ENCODE measurements around the gene LPP. TPM values are rescaled to one million over a fixed set of nuclear protein-coding genes. Genes with fewer than 3 reads are reported as not detected.

LPP gene
- total RNA-seq, 6 donors from 2014 or later: 86.0 to 196 (median 160) TPM

DNA sequence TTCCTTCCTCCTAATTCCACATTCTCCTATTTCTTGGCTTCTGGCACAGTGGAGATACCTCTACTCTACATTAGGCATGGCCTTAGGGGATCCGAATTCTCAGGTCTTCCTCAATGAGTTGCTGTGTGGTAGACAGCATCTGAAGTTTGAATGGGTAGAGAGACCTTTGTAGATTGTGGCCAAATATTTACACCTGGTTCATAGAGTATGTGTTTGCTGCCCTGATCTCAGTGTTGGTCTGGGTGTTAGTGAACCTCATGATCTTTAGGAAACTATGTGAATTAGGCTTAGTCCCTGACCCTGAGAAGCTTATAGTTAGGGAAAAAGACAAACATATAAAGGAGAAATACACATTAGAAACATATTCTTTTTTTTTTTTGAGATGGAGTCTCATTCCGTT is 75.8 kb downstream of the LPP start:
- Histone ChIP-seq H3K4me1 (peaks cover 11 to 28% (median 18%) of the 10 kb centered on the region in 4 donors), H3K27ac (no peak overlapping the region), H3K27me3 (no peaks in the 10 kb centered on the region), H3K9me3 (no peaks in the 10 kb centered on the region), H3K4me3 (no peak overlapping the region), H3K36me3 (peaks cover 0 to 4% (median 0%) of the 10 kb centered on the region in 4 donors)
- ATAC-seq (ENCODE audit: low FRiP score in 2 of 2) (no peak), DNase-seq (no peak)
- WGBS, 2 donors: 97 to 98% methylated on average over 2 of the region's 2 CpGs
- no peak for TF ChIP-seq EP300 (IDR thresholded peaks at IDR 0.05)
- no peak for TF ChIP-seq POLR2A (IDR thresholded peaks at IDR 0.05)
- TF ChIP-seq, protein P1, sequence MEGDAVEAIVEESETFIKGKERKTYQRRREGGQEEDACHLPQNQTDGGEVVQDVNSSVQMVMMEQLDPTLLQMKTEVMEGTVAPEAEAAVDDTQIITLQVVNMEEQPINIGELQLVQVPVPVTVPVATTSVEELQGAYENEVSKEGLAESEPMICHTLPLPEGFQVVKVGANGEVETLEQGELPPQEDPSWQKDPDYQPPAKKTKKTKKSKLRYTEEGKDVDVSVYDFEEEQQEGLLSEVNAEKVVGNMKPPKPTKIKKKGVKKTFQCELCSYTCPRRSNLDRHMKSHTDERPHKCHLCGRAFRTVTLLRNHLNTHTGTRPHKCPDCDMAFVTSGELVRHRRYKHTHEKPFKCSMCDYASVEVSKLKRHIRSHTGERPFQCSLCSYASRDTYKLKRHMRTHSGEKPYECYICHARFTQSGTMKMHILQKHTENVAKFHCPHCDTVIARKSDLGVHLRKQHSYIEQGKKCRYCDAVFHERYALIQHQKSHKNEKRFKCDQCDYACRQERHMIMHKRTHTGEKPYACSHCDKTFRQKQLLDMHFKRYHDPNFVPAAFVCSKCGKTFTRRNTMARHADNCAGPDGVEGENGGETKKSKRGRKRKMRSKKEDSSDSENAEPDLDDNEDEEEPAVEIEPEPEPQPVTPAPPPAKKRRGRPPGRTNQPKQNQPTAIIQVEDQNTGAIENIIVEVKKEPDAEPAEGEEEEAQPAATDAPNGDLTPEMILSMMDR (IDR thresholded peaks at IDR 0.05): no peak
- TF ChIP-seq POLR2AphosphoS5 (IDR thresholded peaks at IDR 0.05): no peak

DNA sequence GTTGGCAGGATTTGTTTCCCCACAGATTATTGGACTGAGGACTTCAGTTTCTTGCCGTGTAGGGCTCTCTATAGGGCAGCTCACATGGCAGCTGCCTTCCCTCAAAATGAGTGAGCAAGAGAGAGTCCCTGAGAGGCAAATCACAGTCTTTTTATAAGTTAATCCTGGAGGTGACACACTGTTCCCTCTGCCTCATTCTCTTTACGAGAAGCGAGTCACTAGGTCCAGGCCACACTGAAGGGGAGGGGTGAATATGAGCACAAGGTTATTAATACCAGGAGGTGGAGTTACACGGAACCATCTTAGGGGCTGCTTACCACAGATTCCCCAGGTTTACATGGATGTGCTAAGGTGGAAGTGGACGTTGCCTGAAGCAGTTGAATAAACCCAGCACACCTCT is 77.0 kb downstream of the LPP start:
- ATAC-seq (ENCODE audit: low FRiP score in 2 of 2) (no peak), DNase-seq (no peak)
- H3K36me3 ChIP-seq: no peaks in the 10 kb centered on the region
- no peak overlapping the region for H3K27ac ChIP-seq
- H3K27me3 ChIP-seq: no peaks in the 10 kb centered on the region
- H3K4me3 ChIP-seq: no peak overlapping the region
- H3K4me1 ChIP-seq: peaks cover 11 to 28% (median 18%) of the 10 kb centered on the region in 4 donors
- 87 to 92% methylated on average over 5 of the region's 5 CpGs for WGBS, 2 donors
- no peak for TF ChIP-seq EP300 (IDR thresholded peaks at IDR 0.05)
- TF ChIP-seq POLR2A (IDR thresholded peaks at IDR 0.05): no peak
- no peak for TF ChIP-seq POLR2AphosphoS5 (IDR thresholded peaks at IDR 0.05)
- TF ChIP-seq, protein P1 (IDR thresholded peaks at IDR 0.05): no peak
- no peaks in the 10 kb centered on the region for H3K9me3 ChIP-seq

DNA sequence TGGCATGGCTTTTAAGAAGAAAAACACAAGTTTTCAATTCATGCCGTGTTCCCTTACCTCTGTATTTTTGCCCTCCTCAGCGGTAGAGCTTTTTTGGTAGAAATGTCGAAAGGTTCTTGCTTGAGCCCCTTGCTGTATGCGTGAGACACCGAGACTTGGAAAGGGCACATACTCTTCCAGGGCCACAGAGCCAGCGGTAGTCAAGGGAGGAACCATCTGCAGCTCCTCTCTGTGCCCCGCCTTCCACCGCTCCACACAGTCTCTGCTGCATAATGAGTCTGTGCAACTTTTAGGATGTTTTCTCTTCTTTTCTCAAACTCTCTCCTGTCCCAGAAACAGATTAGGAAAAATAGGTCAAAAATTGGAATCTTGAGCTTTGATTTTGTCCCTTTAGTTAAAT is 77.5 kb downstream of the LPP start:
- Histone ChIP-seq H3K27me3 (no peaks in the 10 kb centered on the region), H3K36me3 (no peaks in the 10 kb centered on the region), H3K4me3 (no peak overlapping the region), H3K27ac (no peak overlapping the region), H3K4me1 (peaks cover 11 to 28% (median 18%) of the 10 kb centered on the region in 4 donors), H3K9me3 (no peaks in the 10 kb centered on the region)
- TF ChIP-seq POLR2AphosphoS5 (IDR thresholded peaks at IDR 0.05) (no peak), POLR2A (IDR thresholded peaks at IDR 0.05) (no peak), EP300 (IDR thresholded peaks at IDR 0.05) (no peak)
- TF ChIP-seq, protein P1 (IDR thresholded peaks at IDR 0.05): no peak
- WGBS, 2 donors: 90 to 91% methylated on average over 8 of the region's 8 CpGs
- ATAC-seq (ENCODE audit: low FRiP score in 2 of 2) (no peak), DNase-seq (no peak)

DNA sequence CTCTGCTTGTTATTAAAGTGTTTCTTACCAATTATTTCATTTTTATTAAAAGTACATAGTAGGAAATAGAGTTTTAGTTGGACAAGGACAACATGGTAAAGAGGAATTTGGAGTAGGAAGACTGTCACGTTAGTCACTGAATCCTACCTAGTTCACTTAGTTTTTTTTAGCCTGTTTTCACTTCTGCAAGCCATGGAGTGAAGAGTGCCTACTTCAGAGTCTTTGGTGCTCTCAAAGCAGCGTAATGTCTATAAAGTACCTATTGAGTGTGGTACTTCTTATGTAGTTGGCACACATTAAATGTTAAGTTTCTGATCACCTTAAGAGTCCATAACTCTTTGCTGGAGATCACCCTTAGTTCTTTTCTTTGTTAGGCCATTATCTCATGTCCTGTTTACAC is 78.7 kb downstream of the LPP start:
- ATAC-seq (ENCODE audit: low FRiP score in 2 of 2) (peak; percentile 11 to 28), DNase-seq (no peak)
- H3K4me3 ChIP-seq: no peak overlapping the region
- H3K9me3 ChIP-seq: no peaks in the 10 kb centered on the region
- H3K27ac ChIP-seq: no peak overlapping the region
- peak in 2 of 4 donors; percentile 7 to 81 for TF ChIP-seq EP300 (IDR thresholded peaks at IDR 0.05)
- TF ChIP-seq POLR2AphosphoS5 (IDR thresholded peaks at IDR 0.05): no peak
- no peaks in the 10 kb centered on the region for H3K36me3 ChIP-seq
- H3K4me1 ChIP-seq: peaks cover 11 to 28% (median 18%) of the 10 kb centered on the region in 4 donors
- no peaks in the 10 kb centered on the region for H3K27me3 ChIP-seq
- WGBS, 2 donors: 67 to 72% methylated on average over 2 of the region's 2 CpGs

DNA sequence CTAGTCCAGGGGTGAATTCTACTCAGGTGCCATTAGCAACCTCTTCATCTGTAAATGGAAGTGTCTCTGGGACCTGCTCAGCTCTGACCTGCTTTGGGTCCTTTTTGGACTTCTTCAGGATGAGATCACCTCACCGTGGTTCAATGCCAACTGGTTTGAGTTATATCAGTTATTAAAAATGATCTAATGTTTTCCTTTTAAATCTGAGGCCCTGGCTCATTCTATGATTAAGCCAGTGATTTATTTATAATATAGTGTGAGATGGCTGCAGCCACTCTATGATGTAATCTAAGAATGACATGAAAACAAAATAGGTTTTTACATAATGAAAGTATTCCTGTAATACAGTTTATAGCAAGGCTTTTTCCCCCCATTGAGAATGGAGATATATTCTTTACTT is 79.4 kb downstream of the LPP start:
- 52 to 67% methylated on average over 1 of the region's 1 CpG for WGBS, 2 donors
- H3K4me3 ChIP-seq: no peak overlapping the region
- H3K9me3 ChIP-seq: no peaks in the 10 kb centered on the region
- no peaks in the 10 kb centered on the region for H3K27me3 ChIP-seq
- H3K27ac ChIP-seq: no peak overlapping the region
- DNase-seq (no peak), ATAC-seq (ENCODE audit: low FRiP score in 2 of 2) (peak in 1 of 2 donors; percentile 64)
- no peak for TF ChIP-seq POLR2A (IDR thresholded peaks at IDR 0.05)
- no peak for TF ChIP-seq EP300 (IDR thresholded peaks at IDR 0.05)
- TF ChIP-seq, protein P1 (IDR thresholded peaks at IDR 0.05): no peak
- TF ChIP-seq POLR2AphosphoS5 (IDR thresholded peaks at IDR 0.05): no peak
- no peaks in the 10 kb centered on the region for H3K36me3 ChIP-seq
- peaks cover 11 to 26% (median 18%) of the 10 kb centered on the region in 4 donors for H3K4me1 ChIP-seq
